K562 (cell line): Measurements from ENCODE around the gene VWA8. TPM values are rescaled to one million over a fixed set of nuclear protein-coding genes. Genes with fewer than 3 reads are reported as not detected.

Experiments
- ATAC-seq: fragments of 200-7000 bp; cut with Tn5 transposase; 3 replicates; pipeline ENCODE4 v1.9.1; 2020; ENCODE audit warnings: moderate library complexity
- BruUV-seq: library from RNA; stranded (reverse); fragments of 400-500 nt; replicated peaks from 2 replicates; lab custom pipeline; 2021; lab: Mats Ljungman, UMichigan
- CTCF ChIA-PET: fragments of 300-600 bp; formaldehyde crosslinking; extraction: SDS; loops from one replicate; lab custom pipeline; 2021; ENCODE audit warnings: low intra/inter-chr PET ratio; lab: Yijun Ruan, JAX
- POLR2A ChIA-PET: fragments of 300-600, 350-650 bp; sonication (Branson Sonifier 250); formaldehyde crosslinking; extraction: SDS; loops from one replicate; lab custom pipeline; 2021; ENCODE audit warnings: antibody characterized with exemption, inconsistent platforms; lab: Yijun Ruan, JAX
- DNase-seq, 4 experiments: peaks; one replicate each; pipeline versions ENCODE4 v3.0.0 to v3.0.0-alpha.2; 2011 to 2018; ENCODE audit warnings: low spot score in 3 of 4, mixed read lengths in 3 of 4; ENCODE audit errors: extremely low read depth in 1 of 4
- FAIRE-seq: peaks from 2 replicates; lab custom pipeline; 2011; peaks lifted over from hg19 to GRCh38; lab: Jason Lieb, UNC
- H2AFZ ChIP-seq: 2 replicates; pipeline ENCODE4 v1.6.0; 2011; ENCODE audit warnings: low read depth, low read length, control low read depth, inconsistent platforms
- H3K27ac ChIP-seq: fragments of 200-600 bp; 3 replicates; pipeline ENCODE4 v1.8.0; 2011; ENCODE audit warnings: low read depth, mild to moderate bottlenecking, control low read depth, inconsistent platforms, low read length, moderate library complexity, mixed read lengths; ENCODE audit errors: extremely low read depth
- H3K27me3 ChIP-seq, 2 experiments: fragments of 300-600 bp in 1 of 2; 2 replicates in 1 of 2; 3 replicates in 1 of 2; pipeline versions ENCODE4 v1.6.0 to v1.8.0; 2011; ENCODE audit warnings: inconsistent platforms in 2 of 2, low read length in 2 of 2, mild to moderate bottlenecking in 1 of 2, mixed read lengths in 1 of 2, moderate library complexity in 1 of 2; ENCODE audit not compliant: control insufficient read depth in 2 of 2, insufficient read depth in 2 of 2
- H3K36me3 ChIP-seq: fragments of 300-600 bp; 3 replicates; pipeline ENCODE4 v1.8.0; 2011; ENCODE audit warnings: mild to moderate bottlenecking, low read length, inconsistent platforms; ENCODE audit not compliant: control insufficient read depth, insufficient read depth
- H3K4me1 ChIP-seq, 2 experiments: fragments of 200-600 bp in 1 of 2; replicated peaks in 1 of 2; 2 replicates in 1 of 2; 3 replicates in 1 of 2; pipeline versions ENCODE4 v1.5.1 to v1.8.0; 2011; ENCODE audit warnings: inconsistent platforms in 2 of 2, low read length in 2 of 2, mild to moderate bottlenecking in 1 of 2, mixed read lengths in 1 of 2, moderate library complexity in 1 of 2; ENCODE audit not compliant: control insufficient read depth in 2 of 2, insufficient read depth in 2 of 2
- H3K4me2 ChIP-seq: 2 replicates; pipeline ENCODE4 v1.6.1; 2011; ENCODE audit warnings: low read length, control low read depth, inconsistent platforms, mixed read lengths; ENCODE audit not compliant: insufficient read depth
- H3K4me3 ChIP-seq: fragments of 200-600 bp; sonication (generic), shearing (Covaris generic); 2 replicates; pipeline ENCODE4 v1.5.1; 2016; ENCODE audit warnings: control low read depth, inconsistent platforms
- H3K79me2 ChIP-seq: fragments of 200-600 bp; 3 replicates; pipeline ENCODE4 v1.8.0; 2011; ENCODE audit warnings: low read length, inconsistent platforms; ENCODE audit not compliant: control insufficient read depth, insufficient read depth
- H3K9ac ChIP-seq, 2 experiments: 2 replicates each; pipeline versions ENCODE4 v1.6.0 to v1.6.1; 2011; ENCODE audit warnings: low read depth in 2 of 2, low read length in 2 of 2, control low read depth in 1 of 2, inconsistent platforms in 1 of 2, mild to moderate bottlenecking in 1 of 2, mixed read lengths in 1 of 2; ENCODE audit not compliant: insufficient read depth in 1 of 2
- H3K9me1 ChIP-seq: one replicate; pipeline ENCODE4 v1.6.0; 2011; ENCODE audit warnings: inconsistent platforms, mild to moderate bottlenecking, low read length, moderate library complexity; ENCODE audit not compliant: control insufficient read depth, insufficient read depth
- H3K9me3 ChIP-seq: replicated peaks from 2 replicates; pipeline ENCODE4 v1.5.1; 2011; ENCODE audit warnings: low read depth, low read length, inconsistent platforms; ENCODE audit not compliant: control insufficient read depth, insufficient read depth
- H4K20me1 ChIP-seq: replicated peaks from 2 replicates; pipeline ENCODE4 v1.6.1; 2011; ENCODE audit warnings: low read length, inconsistent platforms, mixed read lengths; ENCODE audit not compliant: control insufficient read depth, insufficient read depth
- ARID1B ChIP-seq: fragments of 450-650 bp; IDR thresholded peaks from 2 replicates; pipeline ENCODE4 v1.6.1; 2016; ENCODE audit warnings: antibody characterized with exemption, mild to moderate bottlenecking, inconsistent platforms
- BRF1 ChIP-seq: IDR thresholded peaks from 3 replicates; pipeline ENCODE4 v1.6.1; 2011; ENCODE audit warnings: borderline replicate concordance, mild to moderate bottlenecking; ENCODE audit not compliant: insufficient read length; ENCODE audit errors: extremely low read depth
- FOXJ2 ChIP-seq: fragments of 200-800 bp; sonication (Bioruptor generic); IDR thresholded peaks from 2 replicates; pipeline ENCODE4 v1.6.1; 2016; ENCODE audit warnings: missing genetic modification characterization, missing compliant biosample characterization
- HDAC8 ChIP-seq: fragments of 450-650 bp; IDR thresholded peaks from 2 replicates; pipeline ENCODE4 v1.6.1; 2016; ENCODE audit warnings: mild to moderate bottlenecking, missing genetic modification characterization, moderate library complexity, missing compliant biosample characterization
- MECOM ChIP-seq: fragments of 250-450 bp; sonication (Bioruptor Pico); IDR thresholded peaks from 2 replicates; pipeline ENCODE4 v1.8.0; 2022; ENCODE audit warnings: inconsistent platforms
- MEIS2 ChIP-seq: fragments of 450-650 bp; IDR thresholded peaks from 2 replicates; pipeline ENCODE4 v1.6.1; 2014; ENCODE audit warnings: mild to moderate bottlenecking; ENCODE audit not compliant: partially characterized antibody
- NFIC ChIP-seq: fragments of 450-650 bp; IDR thresholded peaks from 2 replicates; pipeline ENCODE4 v1.6.1; 2017; ENCODE audit warnings: mild to moderate bottlenecking, inconsistent platforms
- NR2F6 ChIP-seq: fragments of 450-650 bp; formaldehyde crosslinking; IDR thresholded peaks from 2 replicates; pipeline ENCODE4 v1.4.0; 2020; ENCODE audit warnings: mild to moderate bottlenecking
- PKNOX1 ChIP-seq: fragments of 450-650 bp; IDR thresholded peaks from 2 replicates; pipeline ENCODE4 v1.6.1; 2016
- PRDM10 ChIP-seq: fragments of 450-650 bp; IDR thresholded peaks from 2 replicates; pipeline ENCODE4 v1.6.1; 2018; ENCODE audit not compliant: partially characterized antibody
- SMARCE1 ChIP-seq: fragments of 450-650 bp; IDR thresholded peaks from 2 replicates; pipeline ENCODE4 v1.7.1; 2016; ENCODE audit warnings: mild to moderate bottlenecking
- TCF3 ChIP-seq: sonication (generic); formaldehyde crosslinking; IDR thresholded peaks from 2 replicates; pipeline ENCODE4 v1.4.0; 2020; ENCODE audit warnings: mild to moderate bottlenecking, missing genetic modification reagents
- WGBS: fragments of 100-300 bp; shearing (Covaris generic); methylation state at CpG from one replicate; pipeline ENCODE4 v1.1.6; 2016; ENCODE audit warnings: low coverage, mixed read lengths; ENCODE audit not compliant: insufficient coverage; ENCODE audit errors: missing lambda C conversion rate; 5-methylcytosine and 5-hydroxymethylcytosine counted together
- in situ Hi-C: fragments of 300-500 bp; cut with MboI; formaldehyde crosslinking; loops from 4 replicates; pipeline ENCODE4 v1.15.0; 2018; ENCODE audit warnings: inconsistent platforms, mixed read lengths
- intact Hi-C: fragments of 100-400 bp; cut with micrococcal nuclease; formaldehyde crosslinking; loops from 2 replicates; pipeline ENCODE4 v1.14.2; 2022
- polyA plus RNA-seq, 8 experiments: library from polyadenylated mRNA; depleted of rRNA in 4 of 8; stranded (reverse) in 5 of 8; unstranded in 3 of 8; fragments of >200 nt; fragmentation: Nextera tagmentation in 2 of 8; fragmentation: Illumina TruSeq in 1 of 8; extraction: Ambion mirVana in 2 of 8; extraction: Trizol in 1 of 8; gene quantifications; 2 replicates each; pipeline versions ENCODE4 v1.2.1 to v1.2.3, GENCODE V29; 2011 to 2014; ENCODE audit warnings: inconsistent platforms in 1 of 8, missing spikeins in 1 of 8
- total RNA-seq, 7 experiments: library from RNA; depleted of rRNA in 6 of 7; stranded (reverse); fragments of >200 nt in 6 of 7; fragmentation: Illumina TruSeq in 2 of 7; extraction: Trizol in 2 of 7; gene quantifications; 2 replicates each; pipeline versions ENCODE4 v1.2.1 to v1.2.3, GENCODE V29; 2011 to 2021; ENCODE audit warnings: low replicate concordance in 1 of 7

VWA8 gene
- total and polyA plus RNA-seq, 9 of the 15 experiments (the other 6 are each of a cell fraction or from before 2014, with no cell fraction given) = 2.1 to 18.5 (median 13.3) TPM

- Histone ChIP-seq H3K79me2 (no peaks in the 10 kb centered on the region), H3K4me3 (no peak overlapping the region), H3K9ac (no peak overlapping the region), H3K27ac (no peak overlapping the region), H3K36me3 (peaks cover 2% of the 10 kb centered on the region; the same call in 1 of the 3 replicates), H2AFZ (no peak overlapping the region), H3K4me1 (peaks cover 11 to 31% of the 10 kb centered on the region in 2 experiments; a peak in 4 of 5 replicates), H3K9me3 (no peaks in the 10 kb centered on the region), H4K20me1 (no peaks in the 10 kb centered on the region), H3K4me2 (no peak overlapping the region), H3K27me3 (no peaks in the 10 kb centered on the region), H3K9me1 (no peaks in the 10 kb centered on the region)
- DNase-seq = no peak
- TF ChIP-seq NFIC (peak; percentile 68), HDAC8 (tag) (no peak)
- no CpG with 5 or more reads among the region's 1 CpG for WGBS
- in situ Hi-C loops = no loop called here
- intact Hi-C loops = no loop called here
- ChIA-PET CTCF (no interaction called here), POLR2A (no interaction called here)
- BruUV-seq = no TSS peak
- no peak for ATAC-seq
- FAIRE-seq = no peak
These were observed 193.1 kb downstream of the VWA8 start for GRCh38 chr13:41767801-41768200.

GRCh38 chr13:41766439-41766838 is 194.5 kb downstream of the VWA8 start:
- H3K4me3 ChIP-seq = no peak overlapping the region
- H3K9me1 ChIP-seq = no peaks in the 10 kb centered on the region
- 0% methylated on average over 1 of the region's 1 CpG for WGBS
- ATAC-seq (peak; percentile 57), FAIRE-seq (no peak), DNase-seq (peak in 2 of 4 experiments; percentile 19 to 37)
- no peaks in the 10 kb centered on the region for H3K9me3 ChIP-seq
- ChIA-PET POLR2A (interaction anchor here (1.2 kb wide), 1 partner anchor 22 kb away, joined by 4 read pairs; no protein-coding TSS in a partner anchor), CTCF (no interaction called here)
- no peak overlapping the region for H2AFZ ChIP-seq
- peaks cover 11 to 31% of the 10 kb centered on the region in 2 experiments; a peak in 4 of 5 replicates for H3K4me1 ChIP-seq
- intact Hi-C loops = no loop called here
- no TSS peak for BruUV-seq
- H3K9ac ChIP-seq = no peak overlapping the region
- peaks cover 12% of the 10 kb centered on the region; the same call in 1 of the 3 replicates for H3K36me3 ChIP-seq
- H3K27ac ChIP-seq = peak overlapping the region; percentile 45; the same call in 1 of the 3 replicates
- in situ Hi-C loops = no loop called here
- no peaks in the 10 kb centered on the region for H4K20me1 ChIP-seq
- no peak overlapping the region; the same call in 1 of the 2 replicates for H3K4me2 ChIP-seq
- H3K27me3 ChIP-seq = no peaks in the 10 kb centered on the region
- H3K79me2 ChIP-seq = no peaks in the 10 kb centered on the region
- TF ChIP-seq NR2F6 (CRISPR knock-in tag) (no peak), MECOM (CRISPR knock-in tag) (peak; percentile 77; the same call in 1 of the 2 replicates), ARID1B (peak; percentile 53), PRDM10 (peak; percentile 67), FOXJ2 (tag) (no peak), TCF3 (CRISPR knock-in tag) (0 out of 2 replicates have a peak, but pooled peaks have one; percentile 20), BRF1 (no peak), MEIS2 (peak; percentile 85), PKNOX1 (peak; percentile 83), SMARCE1 (0 out of 2 replicates have a peak, but pooled peaks have one; percentile 26)
